ENCODE measurements around the gene CSNK1E. TPM values are rescaled to one million over a fixed set of nuclear protein-coding genes. Genes with fewer than 3 reads are reported as not detected.

CSNK1E gene
- total and polyA plus RNA-seq, 2 donors from 2014 or later = 33.6 to 101 TPM

DNA sequence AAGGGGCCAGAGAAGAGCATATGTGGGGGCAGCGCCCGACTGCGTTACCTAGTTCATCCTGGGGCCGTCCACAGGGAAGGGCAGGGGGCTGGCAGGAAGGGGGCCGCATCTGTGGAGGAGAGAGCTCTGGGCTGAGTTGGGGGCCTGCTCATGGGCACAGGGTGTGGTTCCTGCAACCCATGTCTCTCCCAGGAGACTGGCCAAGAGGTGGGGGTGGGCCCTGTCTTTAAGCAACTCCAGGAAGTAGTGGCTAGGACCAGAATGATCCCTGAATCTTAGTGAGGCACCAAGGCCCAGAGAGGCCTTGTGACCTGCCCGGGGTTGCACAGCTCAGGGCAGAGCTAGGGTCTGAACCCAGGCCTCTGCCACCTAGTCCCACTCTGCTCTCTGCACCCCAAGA lies 21.9 kb downstream of the CSNK1E start:
- no peak overlapping the region for H3K9ac ChIP-seq (ENCODE audit: low read length in 3 of 3)
- TF ChIP-seq, protein P1, sequence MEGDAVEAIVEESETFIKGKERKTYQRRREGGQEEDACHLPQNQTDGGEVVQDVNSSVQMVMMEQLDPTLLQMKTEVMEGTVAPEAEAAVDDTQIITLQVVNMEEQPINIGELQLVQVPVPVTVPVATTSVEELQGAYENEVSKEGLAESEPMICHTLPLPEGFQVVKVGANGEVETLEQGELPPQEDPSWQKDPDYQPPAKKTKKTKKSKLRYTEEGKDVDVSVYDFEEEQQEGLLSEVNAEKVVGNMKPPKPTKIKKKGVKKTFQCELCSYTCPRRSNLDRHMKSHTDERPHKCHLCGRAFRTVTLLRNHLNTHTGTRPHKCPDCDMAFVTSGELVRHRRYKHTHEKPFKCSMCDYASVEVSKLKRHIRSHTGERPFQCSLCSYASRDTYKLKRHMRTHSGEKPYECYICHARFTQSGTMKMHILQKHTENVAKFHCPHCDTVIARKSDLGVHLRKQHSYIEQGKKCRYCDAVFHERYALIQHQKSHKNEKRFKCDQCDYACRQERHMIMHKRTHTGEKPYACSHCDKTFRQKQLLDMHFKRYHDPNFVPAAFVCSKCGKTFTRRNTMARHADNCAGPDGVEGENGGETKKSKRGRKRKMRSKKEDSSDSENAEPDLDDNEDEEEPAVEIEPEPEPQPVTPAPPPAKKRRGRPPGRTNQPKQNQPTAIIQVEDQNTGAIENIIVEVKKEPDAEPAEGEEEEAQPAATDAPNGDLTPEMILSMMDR (IDR thresholded peaks at IDR 0.05; ENCODE audit: borderline replicate concordance, extremely low read depth, insufficient read depth) = no peak
- no peaks in the 10 kb centered on the region for H3K9me3 ChIP-seq (ENCODE audit: control insufficient read depth in 2 of 3, insufficient read depth in 1 of 3, low read length in 3 of 3)
- FAIRE-seq = no peak
- H3K27me3 ChIP-seq (ENCODE audit: control insufficient read depth, insufficient read depth, low read length) = no peaks in the 10 kb centered on the region
- peaks cover 4 to 43% (median 40%) of the 10 kb centered on the region in 3 donors for H3K36me3 ChIP-seq (ENCODE audit: control insufficient read depth in 2 of 3, insufficient read depth in 3 of 3, low read length in 3 of 3)
- H3K4me3 ChIP-seq (ENCODE audit: low read length in 3 of 3) = no peak overlapping the region
- no peak for DNase-seq
- intact Hi-C loops (cut with DNase I) = no loop called here
- no peaks in the 10 kb centered on the region for H3K4me1 ChIP-seq (ENCODE audit: control insufficient read depth in 2 of 3, insufficient read depth in 2 of 3, low read depth in 1 of 3, low read length in 3 of 3)
- H3K27ac ChIP-seq (ENCODE audit: low read depth in 2 of 2, low read length in 2 of 2) = no peak overlapping the region

DNA sequence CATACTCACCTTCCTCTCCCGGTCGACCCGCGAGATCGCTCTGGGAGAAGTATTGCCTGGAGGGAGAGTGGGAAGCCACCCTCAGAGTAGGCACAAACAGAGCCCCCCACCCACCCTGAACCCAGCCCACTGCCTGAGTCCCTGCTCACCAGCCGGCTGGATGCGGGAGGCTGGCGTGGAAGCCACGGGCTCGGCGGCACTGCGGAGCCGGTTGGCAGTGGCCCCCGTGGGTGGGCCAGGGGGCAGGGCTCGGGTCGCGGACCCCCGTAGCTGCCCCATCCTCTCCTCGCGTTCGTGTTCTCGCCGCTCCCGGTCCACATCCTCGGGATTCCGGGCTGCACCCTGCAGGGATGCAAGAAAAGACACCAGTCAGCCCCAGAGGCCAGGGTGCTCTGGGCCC lies 23.0 kb downstream of the CSNK1E start:
- H3K9me3 ChIP-seq (ENCODE audit: control insufficient read depth in 2 of 3, insufficient read depth in 1 of 3, low read length in 3 of 3) = no peaks in the 10 kb centered on the region
- intact Hi-C loops (cut with DNase I) = no loop called here
- no peak overlapping the region for H3K4me3 ChIP-seq (ENCODE audit: low read length in 3 of 3)
- H3K9ac ChIP-seq (ENCODE audit: low read length in 3 of 3) = no peak overlapping the region
- DNase-seq = no peak
- TF ChIP-seq, protein P1 (IDR thresholded peaks at IDR 0.05; ENCODE audit: borderline replicate concordance, extremely low read depth, insufficient read depth) = no peak
- no peaks in the 10 kb centered on the region for H3K27me3 ChIP-seq (ENCODE audit: control insufficient read depth, insufficient read depth, low read length)
- H3K4me1 ChIP-seq (ENCODE audit: control insufficient read depth in 2 of 3, insufficient read depth in 2 of 3, low read depth in 1 of 3, low read length in 3 of 3) = no peaks in the 10 kb centered on the region
- no peak for FAIRE-seq
- H3K27ac ChIP-seq (ENCODE audit: low read depth in 2 of 2, low read length in 2 of 2) = no peak overlapping the region
- H3K36me3 ChIP-seq (ENCODE audit: control insufficient read depth in 2 of 3, insufficient read depth in 3 of 3, low read length in 3 of 3) = peaks cover 4 to 31% (median 29%) of the 10 kb centered on the region in 3 donors

DNA sequence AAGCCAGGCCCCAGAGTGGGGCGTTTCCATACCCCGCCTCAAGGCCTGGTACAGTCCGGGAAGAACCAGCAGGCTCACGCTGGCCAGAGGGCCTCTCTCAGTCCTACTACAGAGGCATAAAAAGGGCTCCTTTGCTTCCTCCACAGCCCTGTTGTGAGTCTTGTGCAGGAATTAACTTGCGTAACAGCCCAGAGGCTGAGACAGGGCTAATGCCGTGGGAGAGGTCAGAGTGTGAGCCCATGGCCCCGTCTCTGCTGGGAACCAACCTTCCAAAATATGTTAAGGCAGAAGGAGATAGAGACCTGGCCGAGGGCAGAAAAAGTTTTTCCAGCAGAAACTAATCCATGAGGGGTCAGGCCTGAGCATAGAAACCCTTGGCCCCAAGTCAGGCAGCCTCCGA lies 24.5 kb downstream of the CSNK1E start:
- DNase-seq = no peak
- no peaks in the 10 kb centered on the region for H3K9me3 ChIP-seq (ENCODE audit: control insufficient read depth in 2 of 3, insufficient read depth in 1 of 3, low read length in 3 of 3)
- H3K27ac ChIP-seq (ENCODE audit: low read depth in 2 of 2, low read length in 2 of 2) = no peak overlapping the region
- H3K9ac ChIP-seq (ENCODE audit: low read length in 3 of 3) = no peak overlapping the region
- H3K4me1 ChIP-seq (ENCODE audit: control insufficient read depth in 2 of 3, insufficient read depth in 2 of 3, low read depth in 1 of 3, low read length in 3 of 3) = no peaks in the 10 kb centered on the region
- no peak for FAIRE-seq
- H3K27me3 ChIP-seq (ENCODE audit: control insufficient read depth, insufficient read depth, low read length) = no peaks in the 10 kb centered on the region
- TF ChIP-seq, protein P1 (IDR thresholded peaks at IDR 0.05; ENCODE audit: borderline replicate concordance, extremely low read depth, insufficient read depth) = no peak
- intact Hi-C loops (cut with DNase I) = no loop called here
- peaks cover 0 to 22% (median 16%) of the 10 kb centered on the region in 3 donors for H3K36me3 ChIP-seq (ENCODE audit: control insufficient read depth in 2 of 3, insufficient read depth in 3 of 3, low read length in 3 of 3)
- no peak overlapping the region for H3K4me3 ChIP-seq (ENCODE audit: low read length in 3 of 3)

DNA sequence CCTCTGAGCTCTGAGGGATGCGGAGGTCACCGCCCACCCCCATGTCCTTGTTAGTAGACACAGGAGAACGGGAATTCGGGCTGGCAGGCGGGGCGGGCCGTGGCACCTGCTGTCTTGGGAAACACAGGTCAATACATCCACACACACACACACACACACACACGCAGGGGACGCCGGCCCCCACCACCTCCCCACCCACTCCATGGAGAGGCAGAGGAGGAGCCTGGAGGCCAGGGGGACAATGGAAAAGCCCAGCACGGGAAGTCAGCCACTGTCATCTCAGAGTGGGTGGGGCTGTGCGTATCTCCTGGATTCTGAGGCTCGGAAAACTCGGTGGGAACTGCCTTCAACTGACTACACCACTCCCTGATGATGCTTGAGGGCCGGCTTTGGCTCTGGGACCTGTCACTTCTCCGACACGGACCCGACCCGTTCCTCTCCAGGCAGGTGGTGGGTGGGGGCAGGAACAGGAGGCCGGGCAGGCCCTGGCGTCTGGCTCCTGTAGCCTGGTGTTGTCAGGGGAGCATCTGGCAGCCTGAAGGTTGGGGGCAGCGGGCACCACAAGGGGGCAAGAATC lies 25.9 kb downstream of the CSNK1E start:
- Histone ChIP-seq H3K9ac (ENCODE audit: low read length in 3 of 3) (no peak overlapping the region), H3K27ac (ENCODE audit: low read depth in 2 of 2, low read length in 2 of 2) (no peak overlapping the region), H3K27me3 (ENCODE audit: control insufficient read depth, insufficient read depth, low read length) (no peaks in the 10 kb centered on the region), H3K9me3 (ENCODE audit: control insufficient read depth in 2 of 3, insufficient read depth in 1 of 3, low read length in 3 of 3) (no peaks in the 10 kb centered on the region), H3K4me1 (ENCODE audit: control insufficient read depth in 2 of 3, insufficient read depth in 2 of 3, low read depth in 1 of 3, low read length in 3 of 3) (no peaks in the 10 kb centered on the region), H3K4me3 (ENCODE audit: low read length in 3 of 3) (no peak overlapping the region), H3K36me3 (ENCODE audit: control insufficient read depth in 2 of 3, insufficient read depth in 3 of 3, low read length in 3 of 3) (peaks cover 0 to 10% (median 9%) of the 10 kb centered on the region in 3 donors)
- TF ChIP-seq, protein P1 (IDR thresholded peaks at IDR 0.05; ENCODE audit: borderline replicate concordance, extremely low read depth, insufficient read depth) = no peak
- DNase-seq (no peak), FAIRE-seq (no peak)
- intact Hi-C loops (cut with DNase I) = no loop called here
